ENCODE data around the gene STXBP3.

The STXBP3 gene

DNA sequence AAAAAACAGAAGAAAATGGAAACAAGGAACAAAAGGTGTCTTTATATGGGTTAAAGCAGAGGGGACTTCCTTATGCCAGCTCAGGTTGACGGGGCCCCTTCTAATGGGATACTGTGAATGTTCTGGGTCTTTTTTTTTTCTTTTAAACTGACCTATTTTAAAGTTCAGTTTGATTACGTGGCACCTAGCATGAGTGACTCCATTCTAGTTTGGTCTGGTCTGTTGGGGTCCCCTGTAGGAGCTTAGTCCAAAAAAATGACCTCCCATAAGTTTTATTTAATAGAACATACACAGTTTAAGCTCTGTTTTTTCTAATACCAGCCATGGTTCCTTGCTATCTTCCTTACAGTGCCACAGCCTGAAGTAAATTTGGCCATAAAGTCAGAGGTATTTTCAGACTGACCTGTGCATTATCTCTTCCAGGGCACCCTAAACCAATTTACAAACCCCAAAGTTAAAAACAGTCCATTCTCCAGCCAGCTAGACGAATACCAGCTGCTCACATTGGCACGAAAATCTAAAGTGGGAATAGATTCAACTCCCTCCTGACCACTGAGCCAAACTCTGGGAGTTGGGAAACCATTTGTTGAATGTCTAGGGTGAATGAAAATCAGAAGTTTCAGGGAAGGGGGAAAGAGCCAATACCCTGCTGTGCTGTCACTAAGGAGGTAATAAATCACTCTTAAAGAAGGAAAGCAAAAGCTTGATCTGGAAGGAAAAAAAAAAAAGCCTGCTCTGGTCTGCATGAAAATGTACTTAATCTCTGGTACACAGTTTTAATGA is 68.1 kb downstream of the STXBP3 start:
- DNase-seq (ENCODE audit: low read depth), result no peak
- H3K4me3 ChIP-seq (ENCODE audit: control insufficient read depth, low read depth, low read length), result no peak overlapping the region
- no peak for TF ChIP-seq CTCF (IDR thresholded peaks at IDR 0.05; ENCODE audit: control insufficient read depth, insufficient read depth, low read depth, low read length, missing control alignments)

GRCh38 chr1:108815566-108815965 is 69.1 kb downstream of the STXBP3 start:
- DNase-seq (ENCODE audit: low read depth), result no peak
- TF ChIP-seq CTCF (IDR thresholded peaks at IDR 0.05; ENCODE audit: control insufficient read depth, insufficient read depth, low read depth, low read length, missing control alignments), result no peak
- no peak overlapping the region for H3K4me3 ChIP-seq (ENCODE audit: control insufficient read depth, low read depth, low read length)

GRCh38 chr1:108816049-108816893 is 69.8 kb downstream of the STXBP3 start:
- peak overlapping the region; percentile 36 for H3K4me3 ChIP-seq (ENCODE audit: control insufficient read depth, low read depth, low read length)
- TF ChIP-seq CTCF (IDR thresholded peaks at IDR 0.05; ENCODE audit: control insufficient read depth, insufficient read depth, low read depth, low read length, missing control alignments), result no peak
- DNase-seq (ENCODE audit: low read depth), result peak; percentile 46

- H3K4me3 ChIP-seq (ENCODE audit: control insufficient read depth, low read depth, low read length), result peak overlapping the region; percentile 21
- TF ChIP-seq CTCF (IDR thresholded peaks at IDR 0.05; ENCODE audit: control insufficient read depth, insufficient read depth, low read depth, low read length, missing control alignments), result no peak
- DNase-seq (ENCODE audit: low read depth), result peak; percentile 54
Measured at GRCh38 chr1:108817016-108817415, 70.5 kb downstream of the STXBP3 start.

DNA sequence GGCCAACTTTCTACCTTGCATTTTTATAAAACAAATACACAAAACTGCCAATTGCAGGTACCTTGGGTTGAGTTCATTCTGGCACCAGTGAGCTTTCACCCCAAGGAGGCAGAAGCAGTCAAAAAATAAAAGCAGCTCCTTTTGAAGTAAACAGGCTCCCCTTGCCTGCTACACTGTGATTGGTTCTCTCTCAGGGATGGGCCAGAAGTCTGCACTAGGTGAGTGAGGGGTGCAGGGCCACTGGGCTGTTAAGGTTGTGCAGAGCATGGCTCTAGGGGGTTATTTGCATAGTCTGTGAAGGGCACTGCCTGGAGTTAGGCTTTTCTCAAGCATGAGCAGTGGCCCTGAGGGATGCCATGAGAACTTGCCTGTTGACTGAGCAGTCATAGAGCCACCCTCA is 71.3 kb downstream of the STXBP3 start:
- no peak overlapping the region for H3K4me3 ChIP-seq (ENCODE audit: control insufficient read depth, low read depth, low read length)
- no peak for DNase-seq (ENCODE audit: low read depth)
- TF ChIP-seq CTCF (IDR thresholded peaks at IDR 0.05; ENCODE audit: control insufficient read depth, insufficient read depth, low read depth, low read length, missing control alignments), result no peak

- no peak for TF ChIP-seq CTCF (IDR thresholded peaks at IDR 0.05; ENCODE audit: control insufficient read depth, insufficient read depth, low read depth, low read length, missing control alignments)
- DNase-seq (ENCODE audit: low read depth), result no peak
Measured at GRCh38 chr1:108819878-108820277, 73.4 kb downstream of the STXBP3 start.

More at GRCh38 chr1:108819878-108820277, 73.4 kb downstream of the STXBP3 start:
- H3K4me3 ChIP-seq (ENCODE audit: control insufficient read depth, low read depth, low read length), result no peak overlapping the region
